K562 (cell line): Measurements from ENCODE around the gene PCP2. TPM values are rescaled to one million over a fixed set of nuclear protein-coding genes. Genes with fewer than 3 reads are reported as not detected.
A peak's percentile ranks its signal among the peaks of the same experiment; 100 is the strongest.

ENCODE experiments used
- ARHGAP35 ChIP-seq: fragments of 450-650 bp; IDR thresholded peaks from 2 replicates; pipeline ENCODE4 v1.6.1; 2018; ENCODE audit not compliant: partially characterized antibody
- CBFA2T2 ChIP-seq: fragments of 450-650 bp; conservative IDR thresholded peaks from 2 replicates; pipeline ENCODE4 v1.6.1; 2017; ENCODE audit warnings: mild to moderate bottlenecking
- CHD2 ChIP-seq: IDR thresholded peaks from 2 replicates; pipeline ENCODE4 v1.6.1; 2011; ENCODE audit warnings: low read depth, low read length
- CREB5 ChIP-seq: fragments of 250-450 bp; sonication (Bioruptor Pico); IDR thresholded peaks from 2 replicates; pipeline ENCODE4 v1.5.0; 2020; ENCODE audit warnings: mild to moderate bottlenecking
- CXXC5 ChIP-seq: fragments of 250-450 bp; sonication (Bioruptor Pico); IDR thresholded peaks from 2 replicates; pipeline ENCODE4 v1.8.0; 2022; ENCODE audit warnings: inconsistent platforms, mild to moderate bottlenecking, moderate library complexity
- ELF4 ChIP-seq: fragments of 450-650 bp; formaldehyde crosslinking; IDR thresholded peaks from 2 replicates; pipeline ENCODE4 v1.4.0; 2022; ENCODE audit warnings: missing genetic modification characterization
- ETV6 ChIP-seq, 3 experiments: fragments of 150-350 bp in 1 of 3; sonication (generic) in 1 of 3; formaldehyde crosslinking in 1 of 3; IDR thresholded peaks; 2 replicates each; pipeline versions ENCODE4 v1.6.1 to v1.8.0; 2014 to 2022; ENCODE audit warnings: borderline replicate concordance in 2 of 3, low read depth in 2 of 3, antibody characterized with exemption in 1 of 3, low read length in 1 of 3, mild to moderate bottlenecking in 1 of 3, missing genetic modification reagents in 1 of 3
- EWSR1 ChIP-seq: fragments of 450-650 bp; IDR thresholded peaks from 2 replicates; pipeline ENCODE4 v1.6.1; 2018; ENCODE audit warnings: borderline replicate concordance, mild to moderate bottlenecking, low read depth, moderate library complexity; ENCODE audit not compliant: partially characterized antibody
- GATA2 ChIP-seq: sonication (generic); formaldehyde crosslinking; IDR thresholded peaks from 2 replicates; pipeline ENCODE4 v1.4.0; 2020; ENCODE audit warnings: mild to moderate bottlenecking, missing genetic modification reagents
- GTF2A2 ChIP-seq: IDR thresholded peaks from 2 replicates; pipeline ENCODE4 v1.6.1; 2016; ENCODE audit warnings: mild to moderate bottlenecking, missing genetic modification characterization, missing compliant biosample characterization
- PHF8 ChIP-seq: fragments of 200-600 bp; sonication (generic); IDR thresholded peaks from 2 replicates; pipeline ENCODE4 v1.6.1; 2012; ENCODE audit warnings: mixed run types, mild to moderate bottlenecking, inconsistent platforms, low read length, moderate library complexity, borderline replicate concordance
- POLR3A ChIP-seq: IDR thresholded peaks from 2 replicates; pipeline ENCODE4 v1.6.1; 2011; ENCODE audit warnings: borderline replicate concordance, mild to moderate bottlenecking, moderate library complexity; ENCODE audit not compliant: insufficient read length, insufficient read depth; ENCODE audit errors: extremely low read depth
- RUNX1 ChIP-seq: sonication (generic); IDR thresholded peaks from 2 replicates; pipeline ENCODE4 v1.6.1; 2016; ENCODE audit warnings: antibody characterized with exemption, low read depth
- SAFB2 ChIP-seq: fragments of 200-400 bp; formaldehyde crosslinking; IDR thresholded peaks from 2 replicates; pipeline ENCODE4 v1.6.1; 2018; ENCODE audit warnings: borderline replicate concordance, low read length, low read depth, moderate library complexity; ENCODE audit not compliant: severe bottlenecking
- SIN3B ChIP-seq: fragments of 450-650 bp; IDR thresholded peaks from 2 replicates; pipeline ENCODE4 v1.6.1; 2017; ENCODE audit warnings: low read depth, mild to moderate bottlenecking, moderate library complexity
- TCF7 ChIP-seq: sonication (generic); IDR thresholded peaks from 2 replicates; pipeline ENCODE4 v1.6.1; 2016; ENCODE audit warnings: antibody characterized with exemption, borderline replicate concordance
- THAP12 ChIP-seq: fragments of 250-450 bp; sonication (Bioruptor Pico); IDR thresholded peaks from 2 replicates; pipeline ENCODE4 v1.9.0; 2021; ENCODE audit warnings: mild to moderate bottlenecking, inconsistent platforms
- U2AF1 ChIP-seq: fragments of 200-400 bp; formaldehyde crosslinking; optimal IDR thresholded peaks from 2 replicates; pipeline ENCODE3; 2017; ENCODE audit warnings: mild to moderate bottlenecking, low read depth, low read length, moderate library complexity
- ZNF143 ChIP-seq: sonication (generic); formaldehyde crosslinking; IDR thresholded peaks from 2 replicates; pipeline ENCODE4 v1.9.0; 2022; ENCODE audit warnings: mild to moderate bottlenecking, missing genetic modification reagents
- ZNF347 ChIP-seq: fragments of 450-650 bp; formaldehyde crosslinking; IDR thresholded peaks from 2 replicates; pipeline ENCODE4 v1.4.0; 2020; ENCODE audit warnings: low read depth, mild to moderate bottlenecking, moderate library complexity
- ZNF436 ChIP-seq: fragments of 250-450, 450-650 bp; sonication (Bioruptor Pico); formaldehyde crosslinking; IDR thresholded peaks from 2 replicates; pipeline ENCODE4 v1.7.0; 2020; ENCODE audit warnings: mild to moderate bottlenecking
- ZNF512 ChIP-seq: IDR thresholded peaks from 2 replicates; pipeline ENCODE4 v1.6.1; 2016; ENCODE audit warnings: missing genetic modification characterization, missing compliant biosample characterization
- ZNF785 ChIP-seq: fragments of 250-450 bp; sonication (Bioruptor Pico); IDR thresholded peaks from 2 replicates; pipeline ENCODE4 v1.4.0; 2020; ENCODE audit warnings: mild to moderate bottlenecking
- polyA plus RNA-seq, 8 experiments: library from polyadenylated mRNA; depleted of rRNA in 4 of 8; stranded (reverse) in 5 of 8; unstranded in 3 of 8; fragments of >200 nt; fragmentation: Nextera tagmentation in 2 of 8; fragmentation: Illumina TruSeq in 1 of 8; extraction: Ambion mirVana in 2 of 8; extraction: Trizol in 1 of 8; gene quantifications; 2 replicates each; pipeline versions ENCODE4 v1.2.1 to v1.2.3, GENCODE V29; 2011 to 2014; ENCODE audit warnings: inconsistent platforms in 1 of 8, missing spikeins in 1 of 8
- total RNA-seq, 7 experiments: library from RNA; depleted of rRNA in 6 of 7; stranded (reverse); fragments of >200 nt in 6 of 7; fragmentation: Illumina TruSeq in 2 of 7; extraction: Trizol in 2 of 7; gene quantifications; 2 replicates each; pipeline versions ENCODE4 v1.2.1 to v1.2.3, GENCODE V29; 2011 to 2021; ENCODE audit warnings: low replicate concordance in 1 of 7

Gene PCP2
- total and polyA plus RNA-seq, 9 of the 15 experiments (the other 6 are each of a cell fraction or from before 2014, with no cell fraction given), result 0.17 to 1.3 (median 0.49) TPM; not detected in 3

GRCh38 chr19:7637374-7638256 is 4.1 kb upstream of the PCP2 start (continued):
- no peak for TF ChIP-seq THAP12
- no peak for TF ChIP-seq ZNF436 (CRISPR knock-in tag)
- TF ChIP-seq CXXC5 (CRISPR knock-in tag), result peak; percentile 39; the same call in 1 of the 2 replicates
- TF ChIP-seq ARHGAP35, result no peak
- TF ChIP-seq U2AF1, result no peak
- TF ChIP-seq SAFB2, result no peak
- no peak for TF ChIP-seq EWSR1
- TF ChIP-seq CBFA2T2, result no peak
- no peak for TF ChIP-seq ZNF347
- TF ChIP-seq CHD2, result peak; percentile 39; the same call in 1 of the 2 replicates
- TF ChIP-seq ELF4, result no peak
- peak; percentile 65 for TF ChIP-seq PHF8
- TF ChIP-seq TCF7, result no peak
- no peak for TF ChIP-seq RUNX1
- TF ChIP-seq GATA2 (CRISPR knock-in tag), result no peak
- TF ChIP-seq ZNF143 (CRISPR knock-in tag), result no peak
- TF ChIP-seq POLR3A, result no peak
- TF ChIP-seq ZNF785, result no peak
- no peak for TF ChIP-seq ZNF512 (tag)
- no peak for TF ChIP-seq SIN3B
- TF ChIP-seq ETV6 (IDR thresholded peaks at IDR 0.05; ENCODE audit: borderline replicate concordance in 1 of 2, low read depth in 2 of 2, low read length in 1 of 2), result peak in 1 of 2 experiments; percentile 48; a peak in 1 of 4 replicates
- no peak for TF ChIP-seq ETV6 (CRISPR knock-in tag; IDR thresholded peaks at IDR 0.05; ENCODE audit: borderline replicate concordance)
- TF ChIP-seq GTF2A2, result no peak
- no peak for TF ChIP-seq CREB5
